ENCODE measurements around the gene BFSP2.

GRCh38 chr3:133374708-133375402, 25.0 kb upstream of the BFSP2 start:
- TF ChIP-seq POLR2AphosphoS5 (IDR thresholded peaks at IDR 0.05; ENCODE audit: low read depth, low read length) (no peak), TAF1 (IDR thresholded peaks at IDR 0.05; ENCODE audit: low read depth, low read length) (no peak), POLR2A (IDR thresholded peaks at IDR 0.05; ENCODE audit: low read depth, low read length) (no peak), PAX5 (IDR thresholded peaks at IDR 0.05; ENCODE audit: insufficient read depth, low read length, severe bottlenecking) (no peak), SPI1 (IDR thresholded peaks at IDR 0.05; ENCODE audit: low read depth, low read length) (no peak), POU2F2 (IDR thresholded peaks at IDR 0.05; ENCODE audit: low read depth, low read length) (no peak)
